GM21526 (cell line): Measurements from ENCODE around the gene DOCK10.
"Not testable (repeated sequence)": the region's sequence is repeated elsewhere in the genome, so short reads cannot be mapped to it uniquely, and the experiment has no call there.

Experiments used
- ATAC-seq: cut with Tn5 transposase; IDR thresholded peaks from one replicate; pipeline ENCODE4 v1.9.1; 2021; ENCODE audit warnings: moderate library complexity; ENCODE audit not compliant: unreplicated experiment, low FRiP score

DOCK10 gene

DNA sequence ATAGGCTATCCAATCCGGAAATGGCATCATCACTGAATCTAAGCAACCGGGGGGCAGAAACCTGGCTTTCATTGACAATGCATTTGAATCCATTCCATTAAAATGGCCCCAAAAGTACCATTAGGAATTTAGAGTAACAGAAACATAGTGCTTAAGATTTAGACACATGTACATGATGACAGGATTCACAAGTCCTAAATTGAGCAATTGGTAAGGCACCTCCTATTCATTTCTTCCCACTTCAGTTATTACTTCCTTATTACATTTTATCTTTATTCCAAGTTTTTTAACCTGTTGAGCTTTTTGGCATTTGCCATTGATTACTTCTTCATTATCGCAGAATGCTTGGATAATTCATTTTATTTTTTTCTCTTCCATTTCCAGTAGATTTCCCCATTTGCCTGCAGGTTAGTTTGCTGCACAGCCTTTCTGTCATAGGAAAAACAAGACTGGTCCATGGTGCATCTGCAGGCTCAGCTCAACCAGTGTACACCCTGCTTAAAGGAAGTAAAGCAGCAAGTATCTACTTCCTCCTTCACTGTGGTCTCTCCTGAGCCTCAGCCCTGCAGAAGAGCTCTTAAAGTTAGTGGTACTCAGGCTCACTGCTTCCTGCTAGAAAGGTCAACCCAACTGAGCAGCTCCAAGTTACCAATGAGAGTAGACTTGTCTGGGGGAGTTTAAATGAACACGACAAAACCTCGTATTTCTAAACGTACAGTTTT lies 89.2 kb downstream of the DOCK10 start:
- peak; percentile 72 for ATAC-seq

DNA sequence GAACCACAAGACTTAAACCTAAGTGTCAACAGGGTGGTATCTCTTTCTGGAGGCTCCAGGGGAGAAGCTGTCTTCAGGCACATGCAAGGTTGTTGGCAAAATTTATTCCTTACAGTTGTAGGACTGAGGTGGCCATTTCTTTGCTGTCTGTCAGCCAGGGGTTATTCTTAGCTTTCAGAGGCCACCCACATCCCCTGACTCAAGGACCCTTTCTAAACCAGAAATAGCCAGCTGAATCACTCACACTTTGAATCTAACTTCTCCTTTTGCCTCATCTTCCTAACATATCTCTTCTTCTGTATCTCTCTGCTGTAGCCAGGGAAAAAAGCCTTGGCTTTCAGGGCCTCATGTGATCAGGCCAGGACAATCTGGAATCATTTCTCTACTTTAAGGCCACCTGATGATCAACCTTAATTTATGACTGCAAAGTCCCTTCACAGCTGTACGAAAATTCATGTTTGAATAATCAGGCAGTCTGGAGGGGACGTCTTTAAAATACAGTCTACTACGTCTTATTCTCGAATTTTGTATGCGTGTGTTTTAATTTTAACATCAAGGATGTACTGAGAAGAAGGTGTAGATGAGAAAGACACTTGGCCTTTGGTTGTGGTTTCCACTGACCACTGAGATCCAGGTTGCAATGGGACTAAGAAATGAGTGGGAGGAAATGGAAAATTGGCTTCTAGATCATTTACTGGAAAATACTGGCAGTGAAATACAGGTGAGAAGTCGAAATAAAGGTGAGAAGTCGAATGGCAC lies 90.4 kb downstream of the DOCK10 start:
- ATAC-seq: peak; percentile 33

GRCh38 chr2:224948859-224949258 lies 93.4 kb downstream of the DOCK10 start:
- no peak for ATAC-seq

DNA sequence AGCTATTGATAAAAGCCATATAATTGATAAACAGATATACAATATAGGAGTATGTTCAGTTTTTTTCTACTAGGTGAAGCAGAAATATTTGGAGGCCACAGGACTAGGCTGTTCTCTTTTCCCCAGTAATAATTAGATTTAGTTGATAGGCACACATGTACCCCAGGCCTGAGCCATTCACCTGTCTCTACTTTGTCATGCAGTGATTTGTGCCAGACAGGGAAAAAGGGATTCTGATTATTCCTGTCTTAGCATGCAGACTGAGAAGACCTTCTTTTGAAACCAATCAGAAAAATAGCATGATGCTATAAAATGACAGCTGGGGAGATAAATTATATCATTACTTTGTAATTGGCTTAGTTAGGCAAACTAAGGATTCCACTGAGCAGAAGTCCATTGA lies 94.3 kb downstream of the DOCK10 start:
- ATAC-seq: no peak

DNA sequence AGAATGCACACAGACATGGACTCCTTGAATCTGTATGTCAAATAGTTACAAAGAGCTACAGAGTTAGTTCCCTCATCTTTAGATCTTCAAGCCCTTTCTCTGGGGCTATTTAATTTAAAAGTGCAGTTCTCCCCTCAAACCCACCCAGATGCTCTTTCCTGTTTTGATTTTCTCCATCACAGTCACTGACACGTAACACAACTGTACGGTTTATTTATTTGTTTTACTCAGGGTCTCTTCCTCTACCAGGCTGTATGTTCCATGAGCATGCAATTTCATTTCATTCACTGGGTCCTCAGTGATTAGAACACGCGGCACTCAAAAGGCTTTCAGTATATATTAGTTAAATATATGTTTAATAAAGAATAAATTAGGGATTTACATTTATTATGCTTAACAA lies 94.7 kb downstream of the DOCK10 start:
- no peak for ATAC-seq

DNA sequence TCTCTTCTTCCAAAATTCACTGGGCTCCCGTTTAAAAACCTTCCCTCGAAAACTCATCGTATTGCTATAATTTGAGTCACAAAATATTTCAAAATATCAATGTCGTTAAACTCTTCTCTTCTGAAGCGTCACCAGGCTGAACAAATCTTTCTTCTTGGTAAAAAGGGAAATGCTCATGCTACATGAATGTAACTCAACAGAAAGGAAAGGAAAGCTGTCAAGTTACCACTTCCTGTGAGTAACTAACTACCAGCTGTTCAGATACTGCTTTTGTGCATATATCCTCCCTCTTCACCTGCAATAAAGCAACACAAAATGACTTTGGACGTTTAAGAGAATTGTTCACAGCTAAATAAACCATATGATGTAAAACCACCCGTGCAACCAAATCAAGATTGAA lies 95.4 kb downstream of the DOCK10 start:
- peak; percentile 68 for ATAC-seq

- ATAC-seq: no peak
Observed at GRCh38 chr2:224944707-224945547, 97.3 kb downstream of the DOCK10 start.

DNA sequence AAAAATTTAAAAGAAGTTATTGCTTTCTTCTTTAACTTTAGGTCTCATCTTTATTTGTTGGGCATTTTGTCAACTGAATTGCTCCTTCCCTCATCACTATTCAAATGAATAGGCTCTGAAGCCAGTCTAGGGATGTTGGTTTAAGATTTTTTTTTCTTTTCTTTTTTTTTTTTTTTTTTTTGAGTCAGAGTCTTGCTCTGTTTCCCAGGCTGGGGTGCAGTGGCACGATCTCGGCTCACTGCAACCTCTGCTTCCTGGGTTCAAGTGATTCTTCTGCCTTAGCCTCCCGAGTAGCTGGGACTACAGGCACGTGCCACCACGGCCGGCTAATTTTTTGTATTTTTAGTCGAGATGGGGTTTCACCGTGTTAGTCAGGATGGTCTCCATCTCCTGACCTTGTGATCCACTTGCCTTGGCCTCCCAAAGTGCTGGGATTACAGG lies 98.6 kb downstream of the DOCK10 start:
- ATAC-seq: not testable (repeated sequence)

DNA sequence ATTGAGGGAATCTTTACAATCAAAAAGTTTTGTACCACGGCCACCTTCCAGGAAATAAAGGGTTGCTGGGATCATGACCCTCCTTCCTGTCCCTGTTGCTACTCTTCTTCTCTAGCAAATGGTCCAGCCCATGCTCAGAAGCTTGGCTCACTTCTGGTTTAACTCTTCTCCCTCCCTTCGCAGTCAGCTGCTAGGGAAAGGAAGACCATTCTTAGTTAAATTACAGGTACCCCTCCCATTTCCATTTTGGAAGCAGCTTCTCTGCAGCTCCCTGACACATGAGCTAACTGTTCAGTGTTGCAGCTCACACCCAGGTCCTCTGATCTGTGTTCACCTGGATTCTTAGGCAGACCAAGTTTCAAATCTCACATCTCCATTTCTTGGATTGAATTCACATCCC lies 100.3 kb downstream of the DOCK10 start:
- ATAC-seq: no peak

DNA sequence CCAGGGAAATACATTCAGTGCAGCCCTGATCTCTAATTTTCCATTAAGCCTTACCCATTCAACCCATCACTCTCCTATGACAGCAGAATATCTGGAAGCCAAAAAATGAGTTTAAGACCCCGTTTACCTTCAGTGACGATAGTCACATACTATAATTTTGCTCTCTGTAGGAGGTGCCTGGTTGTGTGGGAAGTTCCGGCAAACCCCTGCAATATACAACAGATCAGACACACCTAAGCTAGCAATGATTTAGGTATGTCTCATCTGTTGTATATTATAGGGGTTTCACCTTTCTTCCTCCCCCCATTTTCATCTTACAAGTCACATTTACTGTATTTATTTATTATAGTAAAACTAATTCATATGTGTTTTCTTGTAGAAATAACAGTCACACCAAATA lies 101.7 kb downstream of the DOCK10 start:
- ATAC-seq: no peak

DNA sequence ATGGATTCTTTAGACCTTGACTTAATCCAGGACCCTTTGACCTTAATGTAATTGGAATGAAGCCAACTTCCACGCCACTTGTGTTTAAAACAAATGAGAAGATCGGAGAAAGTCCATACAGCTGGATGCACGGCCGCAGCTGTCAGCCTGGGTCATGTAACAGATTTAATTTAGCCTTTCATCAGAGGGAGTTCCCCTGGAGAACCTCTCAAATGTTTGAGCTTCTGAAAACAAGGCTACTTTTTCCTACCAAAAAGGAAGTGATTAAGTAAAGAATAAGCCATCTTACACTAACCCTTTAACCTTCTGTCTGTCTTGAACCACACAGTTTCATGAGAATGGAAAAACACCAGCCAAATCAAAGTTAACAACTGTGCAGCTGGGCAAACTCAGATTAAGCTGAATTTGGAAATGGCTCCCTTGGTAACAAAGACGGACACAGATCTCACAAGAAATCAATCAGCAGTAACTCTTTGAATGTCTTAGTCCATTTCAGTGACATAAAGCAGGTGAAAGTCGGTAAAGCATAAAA lies 103.6 kb downstream of the DOCK10 start:
- no peak for ATAC-seq

GRCh38 chr2:224937887-224938286 lies 104.4 kb downstream of the DOCK10 start:
- peak; percentile 73 for ATAC-seq

DNA sequence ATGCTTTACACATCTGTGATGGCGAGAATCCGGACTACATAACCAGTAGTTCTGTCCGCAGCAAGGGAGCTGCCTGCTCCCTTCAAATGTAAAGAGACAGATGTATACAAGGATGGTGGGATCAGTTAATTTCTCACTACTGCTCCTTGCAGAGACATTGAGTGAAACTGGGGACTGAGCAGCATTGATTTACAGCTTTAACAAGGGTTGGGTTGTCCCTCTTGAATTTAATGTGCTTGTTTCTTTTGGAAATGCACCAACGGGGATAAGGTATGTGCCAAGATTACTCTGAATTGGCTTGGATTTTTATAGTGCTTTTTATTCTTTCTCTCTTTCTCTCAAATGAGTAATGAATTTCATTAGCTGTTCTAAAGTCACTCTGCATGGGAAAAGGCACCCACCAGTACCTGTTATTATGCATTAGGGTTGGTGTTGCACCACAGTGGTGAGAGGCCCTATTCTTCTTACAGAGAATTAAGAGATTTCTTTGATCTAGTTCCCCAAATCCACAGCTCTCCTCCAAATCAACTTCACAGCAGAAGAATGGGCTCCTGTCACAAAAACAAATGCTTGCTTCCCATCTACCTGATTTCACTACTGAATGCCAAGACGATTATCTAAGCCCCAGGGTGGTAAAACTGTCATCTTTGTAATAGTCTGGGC lies 107.6 kb downstream of the DOCK10 start:
- no peak for ATAC-seq

- ATAC-seq: no peak
Observed at GRCh38 chr2:224933431-224933830, 108.8 kb downstream of the DOCK10 start.

DNA sequence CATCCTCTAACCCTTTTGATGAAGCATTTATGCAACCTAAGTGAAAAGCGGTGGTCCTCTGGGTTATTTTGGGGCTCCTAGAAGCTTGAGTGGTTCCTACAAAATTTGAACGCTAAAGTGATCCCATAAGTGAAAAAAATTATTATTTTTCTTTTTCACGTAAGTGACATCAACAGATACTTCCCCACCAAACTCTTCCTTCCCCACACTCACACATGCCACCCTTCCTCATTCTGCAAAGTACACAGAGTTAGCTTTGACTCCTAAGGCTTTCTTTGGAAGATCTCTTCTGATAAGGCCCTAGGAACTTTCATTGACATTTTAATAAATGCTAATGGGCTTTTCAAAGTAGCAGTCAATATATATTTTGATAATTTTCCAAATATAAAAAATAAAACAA lies 109.7 kb downstream of the DOCK10 start:
- no peak for ATAC-seq

GRCh38 chr2:224931956-224932355 lies 110.3 kb downstream of the DOCK10 start:
- no peak for ATAC-seq

- ATAC-seq: no peak
Observed at GRCh38 chr2:224930990-224931389, 111.3 kb downstream of the DOCK10 start.

- ATAC-seq: no peak
Observed at GRCh38 chr2:224930124-224930523, 112.1 kb downstream of the DOCK10 start.

DNA sequence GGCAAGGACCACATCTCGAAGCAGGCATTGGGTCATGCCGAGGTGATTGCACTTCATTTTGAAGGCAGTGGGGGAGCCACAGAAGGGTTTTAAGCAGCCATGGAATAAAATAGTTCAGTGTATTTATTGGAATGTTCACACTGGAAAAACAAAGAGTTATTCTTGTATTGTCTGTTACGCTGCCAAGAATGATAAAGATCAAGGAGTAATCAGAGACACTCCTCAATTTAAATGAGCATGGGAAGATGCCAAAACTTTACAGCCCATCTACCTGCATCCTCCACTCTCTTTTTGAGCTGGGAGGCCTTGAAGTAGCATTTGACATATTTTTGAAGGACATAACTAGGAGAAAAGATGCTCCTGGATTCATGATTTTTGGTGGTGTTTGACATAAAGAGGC lies 112.8 kb downstream of the DOCK10 start:
- ATAC-seq: no peak

GRCh38 chr2:224927646-224928173 lies 114.6 kb downstream of the DOCK10 start:
- no peak for ATAC-seq
